ENCODE data around the gene PANK4.
A peak's percentile ranks its signal among the peaks of the same experiment; 100 is the strongest.

Gene PANK4

DNA sequence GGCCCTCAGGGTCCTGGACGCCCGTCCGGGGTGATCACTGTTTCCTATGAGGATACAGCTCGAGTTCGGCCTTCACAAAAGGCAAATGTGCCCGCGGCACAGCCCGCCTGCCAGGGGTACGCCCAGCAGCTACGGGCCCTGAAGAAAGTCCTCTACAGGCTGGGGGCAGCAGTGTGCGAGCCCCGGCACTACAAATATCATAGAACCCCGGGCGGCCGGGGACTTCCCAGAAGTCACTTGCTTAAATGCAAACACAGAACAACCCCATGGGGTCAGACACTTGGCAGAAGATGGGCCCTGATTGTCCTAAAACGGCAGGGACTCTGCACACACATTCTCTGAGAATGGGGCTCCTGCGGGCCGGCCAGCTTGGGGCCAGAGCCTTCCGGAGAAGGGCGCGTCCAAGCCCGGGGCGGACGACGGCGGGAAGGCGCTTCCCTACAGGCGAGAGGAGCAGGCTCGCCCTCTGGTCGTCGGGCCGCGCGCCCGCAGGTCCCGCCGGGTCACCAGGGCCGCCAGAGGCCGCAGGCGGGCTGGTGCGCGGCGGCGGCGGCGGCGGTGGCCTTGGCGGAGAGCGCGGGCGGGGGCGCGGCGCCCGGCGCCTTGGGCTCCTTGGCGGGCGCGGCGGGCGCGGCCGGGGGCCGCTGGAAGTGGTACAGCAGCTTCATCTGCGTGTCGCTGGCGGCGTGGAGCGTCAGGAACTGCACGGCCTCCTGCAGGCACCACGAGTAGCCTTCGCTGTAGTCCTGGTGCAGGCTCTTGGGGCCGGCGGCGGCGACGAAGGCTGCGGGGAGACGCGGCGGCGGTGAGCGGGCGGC lies 2.8 kb upstream of the PANK4 start:
- DNase-seq (ENCODE audit: low read depth) = no peak

- DNase-seq (ENCODE audit: low read depth) = no peak
Measured at GRCh38 chr1:2528611-2528965, 2.2 kb upstream of the PANK4 start.

DNA sequence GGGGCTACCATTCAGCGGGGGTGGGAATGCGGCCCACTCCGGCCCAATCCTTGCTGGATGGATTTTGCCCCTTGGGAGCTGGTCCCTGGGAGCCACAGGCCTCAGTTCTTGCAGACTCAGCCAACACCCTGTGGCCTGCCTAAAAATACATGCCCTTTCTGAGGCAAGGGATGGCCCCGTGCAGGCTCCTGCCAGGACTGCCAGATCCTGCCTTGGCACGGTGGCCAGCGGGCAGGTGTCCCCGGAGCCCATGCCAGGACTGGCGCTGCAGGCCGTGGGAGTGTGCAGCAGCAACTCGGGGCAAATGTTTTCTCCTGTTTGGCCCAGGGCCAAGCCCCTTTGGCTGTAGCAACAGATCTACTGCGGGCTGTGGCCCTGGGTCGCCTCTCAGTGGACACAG lies 1.6 kb upstream of the PANK4 start:
- no peak for DNase-seq (ENCODE audit: low read depth)

DNA sequence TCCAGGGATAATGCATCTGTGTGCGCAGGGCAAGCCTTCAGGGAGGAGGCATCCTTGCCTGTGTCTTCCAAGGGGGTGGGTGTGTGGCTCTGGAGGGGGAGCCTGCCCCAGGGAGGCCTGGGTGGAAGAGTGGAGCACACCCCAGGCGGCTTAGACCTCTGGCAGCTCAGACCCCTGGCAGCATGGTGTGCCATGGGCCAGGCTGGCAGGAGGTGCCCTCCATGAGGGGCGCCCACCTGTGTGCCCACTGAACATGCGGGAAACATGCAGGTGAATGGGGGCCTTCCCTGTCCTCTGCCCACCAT lies 1.1 kb upstream of the PANK4 start:
- DNase-seq (ENCODE audit: low read depth) = no peak

GRCh38 chr1:2526824-2527555 lies 594 bp upstream of the PANK4 start:
- peak; percentile 67 for DNase-seq (ENCODE audit: low read depth)

- DNase-seq (ENCODE audit: low read depth) = no peak
Measured at GRCh38 chr1:2525572-2525919, 850 bp downstream of the PANK4 start.

DNA sequence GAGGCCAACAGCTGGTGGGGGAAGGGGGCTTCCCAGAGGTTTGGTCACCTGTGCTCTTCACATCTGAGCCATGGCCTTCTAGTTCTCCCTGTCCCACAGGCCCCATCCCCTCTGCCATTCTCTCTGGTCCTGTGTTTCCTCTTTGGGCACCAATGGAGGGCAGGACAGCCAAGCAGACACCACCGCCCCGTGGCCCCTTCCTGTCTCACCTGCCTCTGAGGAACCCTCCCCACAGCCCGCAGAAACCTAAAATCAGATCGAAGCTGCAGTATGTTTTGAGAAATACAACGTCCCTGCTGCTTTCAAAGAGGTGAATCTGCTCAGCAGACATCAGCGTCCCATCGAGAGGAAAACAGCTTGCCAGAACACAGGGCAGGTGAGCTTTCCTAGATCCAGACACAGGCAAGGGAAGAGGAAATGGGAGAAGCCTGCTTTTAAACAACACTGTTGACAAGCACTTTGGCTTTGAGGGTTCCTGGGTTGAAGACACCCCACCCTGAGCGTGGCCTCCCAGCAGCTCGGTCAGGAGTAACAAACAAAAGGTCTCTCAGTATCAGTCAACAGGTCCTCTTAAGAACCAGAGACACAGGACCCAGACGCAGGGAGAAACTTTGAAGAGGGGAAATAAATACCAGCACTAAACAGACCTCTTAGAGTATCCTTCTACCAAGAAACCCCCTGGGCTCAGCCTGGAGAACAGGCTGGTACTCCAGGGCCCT lies 2.3 kb downstream of the PANK4 start:
- no peak for DNase-seq (ENCODE audit: low read depth)

GRCh38 chr1:2523191-2523890 lies 3.1 kb downstream of the PANK4 start:
- no peak for DNase-seq (ENCODE audit: low read depth)

DNA sequence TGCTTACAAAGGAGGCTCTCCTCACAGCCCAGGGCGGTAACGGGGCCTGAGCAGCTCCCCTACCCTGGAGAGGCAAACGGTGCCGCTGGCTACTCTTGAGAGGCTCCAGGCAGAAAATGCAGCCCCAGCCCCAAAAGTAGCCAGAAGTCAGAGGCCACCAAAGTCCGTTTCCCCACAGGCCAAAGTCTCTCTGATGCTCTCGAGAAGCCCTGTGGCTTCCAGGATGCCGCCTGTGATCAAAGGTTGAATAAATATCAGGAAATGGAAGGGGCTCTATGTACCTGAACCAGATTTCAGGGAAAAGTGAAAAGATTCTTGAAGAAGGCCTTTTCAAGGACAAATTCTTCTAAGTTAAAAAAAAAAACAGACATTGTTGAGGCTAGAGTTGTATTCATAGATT lies 4.2 kb downstream of the PANK4 start:
- DNase-seq (ENCODE audit: low read depth) = no peak

- no peak for DNase-seq (ENCODE audit: low read depth)
Measured at GRCh38 chr1:2520806-2521205, 5.6 kb downstream of the PANK4 start.

GRCh38 chr1:2520206-2520605 lies 6.2 kb downstream of the PANK4 start:
- DNase-seq (ENCODE audit: low read depth) = no peak

DNA sequence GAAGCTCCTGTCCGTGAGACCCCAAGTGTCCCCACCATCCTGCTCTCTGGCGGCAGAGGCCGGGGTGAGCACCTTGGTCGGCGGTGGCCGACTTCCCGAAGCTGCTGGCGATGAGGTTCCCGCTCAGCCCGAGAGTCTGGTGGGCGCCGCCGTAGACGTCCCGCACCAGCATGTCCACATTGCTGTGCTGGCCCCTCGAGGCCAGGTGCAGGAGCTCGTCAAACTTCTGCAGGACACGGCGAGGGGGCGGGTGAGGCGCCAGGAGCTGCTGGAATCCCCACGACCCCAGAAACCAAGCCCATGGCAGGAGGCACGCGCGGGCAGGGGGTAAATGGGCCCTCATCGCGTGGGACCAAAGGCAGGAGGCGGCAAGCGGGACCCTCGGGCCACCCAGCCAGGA lies 6.7 kb downstream of the PANK4 start:
- no peak for DNase-seq (ENCODE audit: low read depth)

DNA sequence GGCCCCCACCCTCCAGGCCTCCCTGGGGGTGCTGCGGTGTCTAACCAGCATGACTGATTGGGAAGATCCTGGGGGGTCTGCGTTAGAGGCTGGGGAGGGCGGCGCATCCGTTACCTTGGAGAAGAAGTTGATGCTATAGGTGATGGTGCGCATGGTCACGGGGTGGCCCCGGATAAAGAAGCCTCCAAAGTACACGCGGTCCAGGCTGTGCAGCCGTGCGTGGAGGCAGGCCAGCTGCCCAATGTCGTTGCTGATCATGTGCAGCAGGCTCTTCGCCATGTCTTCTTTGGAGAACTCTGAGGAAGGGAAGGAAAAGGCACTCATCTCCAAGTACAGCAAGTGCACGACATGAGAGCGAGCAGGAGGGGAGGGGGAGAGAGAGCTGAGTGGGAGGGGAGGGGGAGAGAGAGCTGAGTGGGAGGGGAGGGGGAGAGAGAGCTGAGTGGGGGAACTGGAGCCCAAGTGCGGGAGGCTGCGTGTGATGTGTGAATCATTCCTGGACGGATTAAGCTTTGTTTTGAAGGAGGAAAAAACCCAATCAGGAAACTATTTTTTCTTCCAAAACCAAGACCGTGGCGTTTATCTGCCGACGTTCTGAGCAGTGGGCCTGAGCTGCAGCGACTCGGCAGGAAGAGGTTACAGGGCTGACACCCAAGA lies 7.2 kb downstream of the PANK4 start:
- DNase-seq (ENCODE audit: low read depth) = no peak

DNA sequence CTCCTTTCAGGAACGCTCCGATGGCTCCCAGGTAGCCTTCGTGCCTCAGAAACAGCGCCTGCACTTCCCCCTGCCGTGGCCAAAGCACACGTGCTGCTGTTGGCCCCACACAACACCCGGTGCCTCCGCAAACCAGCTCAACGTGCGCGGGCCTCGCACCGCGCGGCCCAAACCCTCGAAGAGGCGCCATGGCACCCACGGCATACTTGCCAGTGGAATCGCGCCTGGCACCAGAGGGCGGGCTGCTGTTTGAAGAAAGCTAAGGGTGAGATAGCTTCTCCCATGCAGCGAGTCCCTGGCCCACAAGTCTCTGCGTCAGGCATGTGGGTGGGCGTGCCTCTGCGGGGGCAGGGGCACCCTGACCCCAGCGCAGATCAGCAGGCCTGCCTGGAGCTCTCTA lies 7.9 kb downstream of the PANK4 start:
- DNase-seq (ENCODE audit: low read depth) = no peak

DNA sequence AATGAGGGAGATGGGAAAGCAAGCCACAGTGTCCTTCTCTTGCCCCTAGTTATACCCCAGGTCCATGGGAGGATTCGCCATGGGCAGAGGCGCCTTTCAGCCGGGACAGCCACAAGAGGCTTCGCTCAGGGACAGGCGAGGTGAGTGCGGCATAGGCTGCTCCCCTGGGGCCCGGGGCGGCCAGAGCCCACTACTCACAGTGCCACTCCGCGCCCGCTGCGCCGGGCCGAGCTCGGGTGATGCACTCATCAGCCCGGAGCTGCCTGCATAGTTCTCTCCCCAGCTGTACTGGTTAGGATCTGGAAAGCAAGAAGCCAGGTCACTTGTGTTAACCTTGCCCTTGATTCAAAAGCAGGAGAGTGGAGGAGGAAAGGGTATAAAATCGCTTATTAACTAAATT lies 8.4 kb downstream of the PANK4 start:
- no peak for DNase-seq (ENCODE audit: low read depth)

DNA sequence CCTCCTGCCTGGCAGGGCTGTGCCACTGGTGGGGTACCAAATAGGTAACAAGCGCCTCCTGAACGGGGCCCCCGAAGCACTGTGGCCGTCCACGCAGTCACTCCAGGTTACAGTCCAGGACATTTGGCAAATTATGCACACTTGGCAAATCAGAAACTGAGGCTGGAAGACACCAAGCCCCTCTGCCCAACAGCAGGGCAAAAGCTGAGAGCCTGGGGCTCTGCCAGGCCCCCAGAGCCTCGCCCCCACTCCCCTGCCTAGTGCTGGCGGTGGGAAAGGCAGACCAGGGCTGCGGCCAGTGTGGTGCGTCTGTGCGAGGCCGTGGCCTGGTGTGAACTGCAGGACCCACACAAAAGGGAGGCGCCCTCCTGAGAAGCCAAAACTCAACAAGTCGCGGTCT lies 9.4 kb downstream of the PANK4 start:
- no peak for DNase-seq (ENCODE audit: low read depth)

- no peak for DNase-seq (ENCODE audit: low read depth)
Measured at GRCh38 chr1:2516124-2516523, 10.3 kb downstream of the PANK4 start.

- DNase-seq (ENCODE audit: low read depth) = no peak
Measured at GRCh38 chr1:2515763-2516080, 10.7 kb downstream of the PANK4 start.

DNA sequence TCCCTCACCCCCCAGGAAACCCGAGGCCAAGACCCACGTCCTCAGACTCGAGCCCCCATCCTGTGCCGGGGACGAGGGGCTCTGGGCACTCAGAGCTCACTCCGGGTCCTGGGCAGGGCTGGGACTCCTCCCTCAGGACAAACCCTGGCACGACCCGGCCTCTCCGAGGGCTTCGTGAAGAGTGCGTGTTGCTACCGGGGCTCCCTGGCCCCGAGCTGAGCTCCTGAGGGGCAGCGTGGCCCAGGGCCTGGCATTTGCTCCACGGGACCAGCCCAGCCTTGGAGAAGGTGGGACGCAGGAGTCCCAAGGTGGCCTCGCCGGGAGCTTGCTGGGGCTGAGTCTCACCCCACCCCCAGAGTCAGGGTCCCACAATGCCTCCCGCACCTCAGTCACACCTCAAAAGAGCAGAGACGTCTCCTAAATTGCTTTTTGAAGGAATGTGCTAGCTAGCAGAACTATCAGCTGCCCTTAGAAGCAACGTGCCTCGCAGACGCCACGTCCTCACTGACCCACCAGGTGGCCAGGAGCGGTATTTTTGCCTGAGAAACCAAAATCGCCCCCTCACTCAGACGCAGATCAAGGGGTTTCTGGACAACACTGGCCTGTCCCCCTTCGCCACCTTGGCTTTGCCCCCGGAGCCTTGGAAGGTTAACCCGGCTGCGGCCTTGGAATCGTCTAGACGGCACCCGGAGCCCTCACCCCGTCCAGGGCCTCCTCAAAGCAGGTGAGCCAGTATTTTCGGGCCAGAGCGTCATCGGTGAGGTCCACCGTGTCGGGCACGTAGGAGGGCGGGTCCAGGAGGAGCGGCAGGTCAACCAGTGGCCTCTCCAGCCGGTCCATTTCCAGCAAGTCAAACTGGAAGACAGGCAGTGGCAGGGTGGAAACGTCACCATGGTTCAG lies 11.3 kb downstream of the PANK4 start:
- no peak for DNase-seq (ENCODE audit: low read depth)

DNA sequence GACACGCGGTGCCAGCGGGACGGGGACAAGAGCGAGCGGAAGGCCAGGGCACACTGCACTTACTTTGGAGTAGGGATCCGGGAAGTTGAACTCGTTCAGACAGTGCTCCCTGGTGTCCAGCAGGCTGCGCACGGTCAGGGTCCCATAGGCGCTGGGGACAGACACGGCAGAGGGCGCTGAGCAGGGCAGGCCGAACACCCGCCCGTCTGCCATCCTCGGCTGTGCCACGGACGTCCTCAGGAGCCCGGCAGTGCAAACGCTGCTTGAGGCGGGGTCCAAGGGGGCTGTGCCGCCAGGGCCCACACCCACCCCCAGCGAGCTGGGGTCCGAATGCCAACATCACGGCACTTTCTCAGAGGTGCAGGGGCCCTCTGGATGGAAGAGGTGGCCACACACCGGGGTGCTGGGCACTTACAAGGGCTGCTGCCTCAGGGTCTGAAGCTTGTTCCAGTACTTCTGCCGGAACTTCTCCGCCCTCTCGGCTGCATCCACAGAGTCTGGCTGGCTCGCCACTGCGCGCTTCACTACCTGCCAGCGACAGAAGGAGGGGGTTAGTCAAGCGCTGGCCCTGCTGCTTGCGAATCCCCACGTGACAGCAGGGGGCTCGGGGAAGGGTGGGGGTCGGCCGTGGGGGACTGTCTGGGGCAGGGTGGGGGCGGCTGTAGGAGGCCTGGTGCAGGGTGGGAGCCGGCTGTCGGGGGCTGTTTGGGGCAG lies 12.3 kb downstream of the PANK4 start:
- no peak for DNase-seq (ENCODE audit: low read depth)
